Measurements from ENCODE around the gene UBE3A.

DNA sequence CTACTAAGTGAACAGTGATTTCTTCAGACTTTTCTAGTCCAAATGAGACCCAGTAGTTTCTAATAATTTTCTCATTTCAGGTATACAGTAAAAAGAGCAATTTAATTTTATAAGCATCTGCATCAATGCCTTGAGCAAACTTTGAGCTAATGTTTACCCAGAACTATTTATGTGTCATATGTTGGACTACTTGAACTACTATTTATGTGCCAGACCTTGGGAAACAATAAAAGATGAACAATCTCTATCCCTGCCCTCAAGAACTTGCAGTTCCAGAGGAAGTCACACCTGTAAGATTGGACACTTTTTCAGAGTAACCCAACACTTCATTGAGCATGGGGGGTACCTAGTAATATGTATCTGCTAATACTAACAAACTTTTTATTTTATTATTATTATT lies 2.3 kb upstream of the UBE3A start:
- no peak for TF ChIP-seq POLR2A (IDR thresholded peaks at IDR 0.05)
- TF ChIP-seq, protein P1, sequence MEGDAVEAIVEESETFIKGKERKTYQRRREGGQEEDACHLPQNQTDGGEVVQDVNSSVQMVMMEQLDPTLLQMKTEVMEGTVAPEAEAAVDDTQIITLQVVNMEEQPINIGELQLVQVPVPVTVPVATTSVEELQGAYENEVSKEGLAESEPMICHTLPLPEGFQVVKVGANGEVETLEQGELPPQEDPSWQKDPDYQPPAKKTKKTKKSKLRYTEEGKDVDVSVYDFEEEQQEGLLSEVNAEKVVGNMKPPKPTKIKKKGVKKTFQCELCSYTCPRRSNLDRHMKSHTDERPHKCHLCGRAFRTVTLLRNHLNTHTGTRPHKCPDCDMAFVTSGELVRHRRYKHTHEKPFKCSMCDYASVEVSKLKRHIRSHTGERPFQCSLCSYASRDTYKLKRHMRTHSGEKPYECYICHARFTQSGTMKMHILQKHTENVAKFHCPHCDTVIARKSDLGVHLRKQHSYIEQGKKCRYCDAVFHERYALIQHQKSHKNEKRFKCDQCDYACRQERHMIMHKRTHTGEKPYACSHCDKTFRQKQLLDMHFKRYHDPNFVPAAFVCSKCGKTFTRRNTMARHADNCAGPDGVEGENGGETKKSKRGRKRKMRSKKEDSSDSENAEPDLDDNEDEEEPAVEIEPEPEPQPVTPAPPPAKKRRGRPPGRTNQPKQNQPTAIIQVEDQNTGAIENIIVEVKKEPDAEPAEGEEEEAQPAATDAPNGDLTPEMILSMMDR (IDR thresholded peaks at IDR 0.05): no peak

All from body of pancreas (tissue), 4 donors.